ENCODE data around the gene MDFIC.
A peak's percentile ranks its signal among the peaks of the same experiment; 100 is the strongest.
"Not testable (repeated sequence)": the region's sequence is repeated elsewhere in the genome, so short reads cannot be mapped to it uniquely, and the experiment has no call there.

Gene MDFIC, protein sequence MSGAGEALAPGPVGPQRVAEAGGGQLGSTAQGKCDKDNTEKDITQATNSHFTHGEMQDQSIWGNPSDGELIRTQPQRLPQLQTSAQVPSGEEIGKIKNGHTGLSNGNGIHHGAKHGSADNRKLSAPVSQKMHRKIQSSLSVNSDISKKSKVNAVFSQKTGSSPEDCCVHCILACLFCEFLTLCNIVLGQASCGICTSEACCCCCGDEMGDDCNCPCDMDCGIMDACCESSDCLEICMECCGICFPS

DNA sequence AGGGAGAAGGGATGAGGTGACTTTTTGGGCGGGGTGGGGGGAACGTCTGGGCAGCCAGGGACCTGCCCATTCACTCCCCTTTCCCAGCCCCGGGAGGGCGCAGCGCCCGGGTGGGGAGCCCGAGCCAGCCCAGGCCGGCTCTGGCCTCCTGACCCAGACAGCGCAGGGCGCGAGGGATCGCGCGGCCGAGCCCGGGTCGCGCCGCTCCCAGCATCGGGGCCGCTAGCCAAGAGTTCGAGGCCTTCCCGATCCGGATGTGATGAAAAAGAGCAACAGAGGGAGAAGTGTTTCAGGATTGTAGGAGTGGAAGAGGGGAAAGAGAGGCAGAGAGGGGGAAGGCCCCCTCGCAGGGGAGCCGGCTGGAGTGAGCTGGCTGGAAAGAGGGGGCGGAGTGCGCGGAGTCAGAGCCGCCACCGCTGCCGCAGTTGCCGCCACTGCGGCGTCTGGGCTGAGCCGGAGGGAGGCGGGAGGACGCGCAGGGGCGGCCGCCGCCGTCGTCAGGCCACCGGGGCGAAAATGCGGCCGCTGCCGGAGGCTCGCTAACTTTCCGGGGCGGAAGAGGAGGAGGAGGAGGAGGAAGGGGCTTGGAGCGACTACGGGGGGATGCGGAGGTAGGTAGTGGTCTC lies at the start of gene MDFIC:
Gene MDFIC (plus strand): TSS at position 69 of the 626 bp plus-strand sequence. CDS start 940 bp downstream, outside the sequence.
- peak; percentile 33 for DNase-seq (ENCODE audit: low read depth, low spot score)

GRCh38 chr7:114874170-114874569 lies 47.7 kb upstream of the MDFIC start:
- no peak for DNase-seq (ENCODE audit: low read depth, low spot score)

DNA sequence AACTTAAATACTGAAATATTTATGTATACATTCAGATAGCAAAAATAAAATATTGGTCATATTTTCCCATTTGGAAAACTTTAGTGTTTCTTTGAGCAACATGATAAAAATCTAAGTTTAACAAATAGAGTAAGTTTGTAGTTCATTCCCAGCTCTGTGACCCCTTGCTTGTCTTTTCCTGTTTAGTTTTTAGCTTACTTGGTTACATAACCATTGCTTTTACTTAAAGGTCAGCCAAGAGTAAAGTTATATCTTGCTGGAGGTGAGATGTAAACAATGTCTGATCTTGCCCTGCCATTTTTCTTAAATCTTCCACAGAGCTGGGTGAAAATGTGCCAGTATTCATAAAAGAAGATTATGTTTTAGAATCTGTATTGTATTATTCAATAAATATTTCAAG lies 46.7 kb upstream of the MDFIC start:
- DNase-seq (ENCODE audit: low read depth, low spot score) = no peak

DNA sequence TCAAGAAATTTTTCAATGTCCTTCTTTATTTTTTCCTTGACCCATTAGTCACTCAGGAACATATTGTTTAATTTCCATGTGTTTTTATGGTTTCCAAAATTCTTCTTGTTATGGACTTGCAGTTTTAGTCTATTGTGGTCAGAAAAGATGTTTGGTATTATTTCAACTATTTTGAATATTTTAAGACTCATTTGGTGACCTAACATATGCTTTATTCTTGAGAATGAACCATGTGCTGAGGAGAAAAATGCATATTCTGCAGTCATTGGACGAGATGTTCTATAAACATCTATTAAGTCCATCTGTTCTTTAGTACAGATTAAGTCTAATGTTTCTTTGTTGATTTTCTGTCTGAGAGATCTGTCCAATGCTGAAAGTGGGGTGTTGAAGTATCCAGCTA lies 42.3 kb upstream of the MDFIC start:
- no peak for DNase-seq (ENCODE audit: low read depth, low spot score)

- no peak for DNase-seq (ENCODE audit: low read depth, low spot score)
Observed at GRCh38 chr7:114885836-114886235, 36.1 kb upstream of the MDFIC start.

- DNase-seq (ENCODE audit: low read depth, low spot score) = no peak
Observed at GRCh38 chr7:114886241-114886640, 35.7 kb upstream of the MDFIC start.

DNA sequence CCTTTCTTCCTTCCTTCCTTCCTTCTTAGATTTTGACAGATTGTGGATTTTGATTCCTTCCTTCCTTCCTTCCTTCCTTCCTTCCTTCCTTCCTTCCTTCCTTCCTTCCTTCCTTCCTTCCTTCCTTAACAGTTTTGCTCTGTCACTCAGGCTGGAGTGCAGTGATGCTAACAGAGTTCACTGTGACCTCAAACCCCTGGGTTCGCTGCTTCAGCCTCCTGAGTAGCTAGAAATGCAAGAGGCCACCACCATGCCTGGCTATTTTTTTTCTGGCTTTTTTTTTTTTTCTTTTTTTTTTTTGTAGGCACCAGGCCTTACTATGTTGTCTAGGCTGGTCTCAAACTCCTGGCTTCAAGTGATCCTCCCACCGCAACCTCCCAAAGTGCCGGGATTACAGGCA lies 32.8 kb upstream of the MDFIC start:
- not testable (repeated sequence) for DNase-seq (ENCODE audit: low read depth, low spot score)

- DNase-seq (ENCODE audit: low read depth, low spot score) = no peak
Observed at GRCh38 chr7:114889646-114890285, 32.1 kb upstream of the MDFIC start.

GRCh38 chr7:114890561-114890960 lies 31.3 kb upstream of the MDFIC start:
- DNase-seq (ENCODE audit: low read depth, low spot score) = no peak

GRCh38 chr7:114900127-114900526 lies 21.8 kb upstream of the MDFIC start:
- DNase-seq (ENCODE audit: low read depth, low spot score) = no peak

DNA sequence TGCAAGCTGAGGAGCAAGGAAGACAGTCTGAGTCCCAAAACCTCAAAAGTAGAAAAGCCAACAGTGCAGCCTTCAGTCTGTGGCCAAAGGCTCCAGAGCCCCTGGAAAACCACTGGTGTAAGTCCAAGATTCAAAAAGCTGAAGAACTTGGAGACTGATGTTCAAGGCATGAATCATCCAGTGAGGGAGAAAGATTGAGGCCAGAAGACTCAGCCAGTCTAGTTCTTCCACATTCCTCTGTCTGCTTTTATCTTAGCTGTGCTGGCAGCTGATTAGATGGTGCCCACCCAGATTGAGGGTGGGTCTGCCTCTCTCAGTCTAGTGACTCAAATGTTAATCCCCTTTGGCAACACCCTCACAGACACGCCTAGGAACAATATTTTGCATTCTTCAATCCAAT lies 20.1 kb upstream of the MDFIC start:
- no peak for DNase-seq (ENCODE audit: low read depth, low spot score)

- DNase-seq (ENCODE audit: low read depth, low spot score) = no peak
Observed at GRCh38 chr7:114903131-114903530, 18.8 kb upstream of the MDFIC start.

DNA sequence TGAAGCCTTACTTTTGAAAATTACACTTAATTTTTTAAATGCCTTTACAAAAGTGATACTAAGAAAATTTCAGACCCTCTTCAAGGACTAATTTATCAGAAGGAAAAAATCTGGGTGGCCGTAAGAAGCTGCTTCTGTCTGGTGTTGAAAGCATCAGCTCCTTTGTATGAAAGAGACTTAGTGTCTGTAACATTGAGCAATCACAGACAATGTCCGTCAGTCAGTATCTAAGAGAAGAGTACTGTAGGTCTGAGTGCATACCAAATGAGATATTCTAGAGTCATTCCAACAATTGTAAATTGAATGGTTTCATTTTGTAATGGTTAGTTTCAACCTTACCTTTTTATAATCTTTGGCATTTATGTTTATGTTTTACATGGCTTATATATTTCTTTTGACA lies 11.1 kb upstream of the MDFIC start:
- DNase-seq (ENCODE audit: low read depth, low spot score) = no peak

DNA sequence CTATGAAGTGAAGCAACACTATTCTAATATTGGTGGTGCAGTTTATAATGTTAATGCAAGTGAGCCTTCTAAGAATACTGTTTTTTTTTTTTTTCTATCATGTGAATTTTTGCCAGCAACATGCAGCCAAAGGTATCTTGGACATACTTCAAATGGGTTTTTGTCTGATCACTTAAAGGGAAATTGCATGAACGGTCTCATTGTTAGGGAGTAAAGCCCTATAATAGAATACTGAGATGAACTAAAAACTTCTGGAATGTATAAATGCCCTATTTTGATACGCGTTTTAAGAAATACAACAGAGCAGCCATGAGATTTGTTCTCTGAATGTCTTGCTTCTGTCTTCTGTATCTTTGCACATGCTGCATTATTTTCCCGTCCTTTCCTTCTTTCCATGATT lies 10.5 kb upstream of the MDFIC start:
- DNase-seq (ENCODE audit: low read depth, low spot score) = no peak

DNA sequence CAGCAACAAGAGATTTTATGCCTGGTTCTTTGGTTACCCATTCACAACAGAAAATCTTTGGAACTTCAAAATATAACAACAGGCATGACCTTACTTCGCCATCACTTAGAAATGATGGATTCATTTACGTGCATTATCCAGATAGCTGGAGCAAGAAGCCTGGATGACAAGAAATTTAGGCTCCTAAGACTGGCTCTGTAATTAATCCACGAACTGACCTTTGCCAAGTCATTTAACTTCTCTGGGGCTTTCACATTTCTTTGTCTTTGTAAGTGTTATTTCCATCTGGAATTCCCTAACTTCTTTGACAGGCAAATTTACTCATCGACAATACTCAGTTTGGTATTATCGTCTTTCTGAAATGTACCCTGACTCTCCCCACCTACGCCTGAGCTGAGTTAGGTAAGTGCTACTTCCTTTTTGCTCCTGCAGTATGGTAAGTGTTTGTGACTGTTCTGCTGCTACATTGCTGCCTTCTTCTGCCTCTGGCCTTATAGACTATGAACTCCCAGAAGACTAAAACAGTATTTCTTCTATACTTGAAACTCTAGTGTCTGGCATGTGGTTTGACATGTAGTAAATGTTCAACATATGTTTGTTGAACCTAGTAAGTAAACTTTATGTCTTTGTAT lies 5.5 kb upstream of the MDFIC start:
- no peak for DNase-seq (ENCODE audit: low read depth, low spot score)

GRCh38 chr7:114917211-114917839 lies 4.6 kb upstream of the MDFIC start:
- no peak for DNase-seq (ENCODE audit: low read depth, low spot score)

DNA sequence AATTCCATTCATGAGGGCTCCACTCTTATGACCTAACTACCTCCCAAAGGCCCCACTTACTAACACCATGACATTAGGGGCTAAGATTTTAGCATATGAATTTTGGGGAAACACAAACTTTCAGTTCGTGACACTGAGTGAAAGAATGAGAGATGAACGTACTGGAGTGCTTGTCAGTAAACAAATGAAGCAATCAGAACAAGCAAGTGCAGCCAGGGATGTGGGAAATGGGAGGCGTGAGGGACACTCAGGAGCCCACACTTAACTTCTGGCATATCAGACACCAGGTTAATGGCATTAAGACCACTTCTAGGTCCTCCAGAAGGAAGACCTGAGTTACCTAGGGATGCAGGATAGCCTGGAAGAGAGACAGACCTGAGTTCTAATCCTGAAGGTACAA lies 2.3 kb upstream of the MDFIC start:
- DNase-seq (ENCODE audit: low read depth, low spot score) = no peak

DNA sequence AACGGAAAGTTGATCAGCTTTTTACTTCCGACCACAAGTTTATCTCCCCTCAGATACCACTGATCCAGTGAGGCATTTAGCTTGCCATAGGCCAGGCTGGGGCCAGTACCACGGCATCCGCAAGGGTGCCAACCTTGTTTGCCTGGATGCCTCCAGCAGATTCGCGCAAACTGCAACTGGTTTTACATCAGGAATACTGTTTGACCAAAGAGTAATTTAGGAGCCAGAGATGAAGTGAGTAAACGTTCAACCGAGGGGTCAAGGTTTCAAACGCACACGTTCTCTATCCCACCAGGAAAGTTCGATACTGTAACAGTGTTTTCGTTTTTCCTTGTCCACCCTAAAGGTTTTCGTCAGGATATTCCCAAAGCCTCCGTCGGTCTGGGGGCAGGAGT lies 266 bp upstream of the MDFIC start:
- DNase-seq (ENCODE audit: low read depth, low spot score) = peak; percentile 18

DNA sequence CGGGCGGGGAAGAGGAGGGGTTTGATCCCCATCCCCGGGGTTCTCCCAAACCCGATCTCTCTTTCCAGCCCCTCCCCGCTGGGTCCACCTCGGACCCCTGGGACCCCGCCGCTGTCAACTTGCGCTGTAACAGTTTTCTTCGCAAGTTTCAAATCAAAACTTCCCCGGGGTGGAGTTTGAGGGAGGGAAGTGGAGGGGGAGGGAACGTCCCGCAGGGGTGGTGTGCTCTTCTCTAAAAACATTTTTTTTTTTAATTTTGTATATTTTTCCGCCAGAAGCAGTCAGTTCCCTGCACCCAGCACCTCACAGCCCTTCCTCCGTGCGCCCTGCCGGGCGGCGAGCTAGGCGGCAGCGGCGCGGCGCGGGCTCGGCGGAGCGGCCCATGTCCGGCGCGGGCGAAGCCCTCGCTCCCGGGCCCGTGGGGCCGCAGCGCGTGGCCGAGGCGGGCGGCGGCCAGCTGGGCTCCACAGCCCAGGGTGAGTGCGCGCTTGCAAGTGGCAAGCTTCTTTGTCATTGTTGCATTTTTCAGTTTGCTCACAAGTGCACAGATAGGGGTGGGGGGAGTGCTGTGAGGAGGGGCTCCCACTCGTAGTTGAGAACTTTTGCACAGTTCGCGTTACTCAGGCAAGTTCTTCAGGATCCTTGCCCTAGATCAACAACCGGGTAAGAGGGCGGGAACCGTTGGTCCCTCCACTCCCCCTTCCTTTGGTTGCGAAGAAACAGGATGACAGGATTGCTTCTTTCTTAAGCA lies 933 bp downstream of the MDFIC start:
- DNase-seq (ENCODE audit: low read depth, low spot score) = peak; percentile 10

- DNase-seq (ENCODE audit: low read depth, low spot score) = no peak
Observed at GRCh38 chr7:114923403-114923713, 1.5 kb downstream of the MDFIC start.

- no peak for DNase-seq (ENCODE audit: low read depth, low spot score)
Observed at GRCh38 chr7:114924038-114924712, 2.3 kb downstream of the MDFIC start.
